Measurements from ENCODE around the gene DOCK1.
A peak's percentile ranks its signal among the peaks of the same experiment; 100 is the strongest.

Gene DOCK1

GRCh38 chr10:127325506-127325905 is 420.3 kb downstream of the DOCK1 start:
- no peak for DNase-seq (ENCODE audit: low read depth)
- no peak overlapping the region for H3K4me3 ChIP-seq (replicated peaks; ENCODE audit: low read depth, low read length)
- no peak for TF ChIP-seq CTCF (IDR thresholded peaks at IDR 0.05; ENCODE audit: low read length, missing control alignments)

- H3K4me3 ChIP-seq (replicated peaks; ENCODE audit: low read depth, low read length): no peak overlapping the region
- no peak for DNase-seq (ENCODE audit: low read depth)
- no peak for TF ChIP-seq CTCF (IDR thresholded peaks at IDR 0.05; ENCODE audit: low read length, missing control alignments)
Measured at GRCh38 chr10:127326883-127327282, 421.7 kb downstream of the DOCK1 start.

GRCh38 chr10:127331696-127332095 is 426.5 kb downstream of the DOCK1 start:
- DNase-seq (ENCODE audit: low read depth): no peak
- H3K4me3 ChIP-seq (replicated peaks; ENCODE audit: low read depth, low read length): no peak overlapping the region
- no peak for TF ChIP-seq CTCF (IDR thresholded peaks at IDR 0.05; ENCODE audit: low read length, missing control alignments)

GRCh38 chr10:127332631-127333030 is 427.4 kb downstream of the DOCK1 start:
- DNase-seq (ENCODE audit: low read depth): no peak
- no peak overlapping the region for H3K4me3 ChIP-seq (replicated peaks; ENCODE audit: low read depth, low read length)
- TF ChIP-seq CTCF (IDR thresholded peaks at IDR 0.05; ENCODE audit: low read length, missing control alignments): no peak

GRCh38 chr10:127337801-127338200 is 432.6 kb downstream of the DOCK1 start:
- no peak for TF ChIP-seq CTCF (IDR thresholded peaks at IDR 0.05; ENCODE audit: low read length, missing control alignments)
- no peak overlapping the region for H3K4me3 ChIP-seq (replicated peaks; ENCODE audit: low read depth, low read length)
- no peak for DNase-seq (ENCODE audit: low read depth)

GRCh38 chr10:127338399-127339110 is 433.3 kb downstream of the DOCK1 start:
- no peak for TF ChIP-seq CTCF (IDR thresholded peaks at IDR 0.05; ENCODE audit: low read length, missing control alignments)
- peak; percentile 20 for DNase-seq (ENCODE audit: low read depth)
- H3K4me3 ChIP-seq (replicated peaks; ENCODE audit: low read depth, low read length): no peak overlapping the region

- DNase-seq (ENCODE audit: low read depth): peak; percentile 38
- TF ChIP-seq CTCF (IDR thresholded peaks at IDR 0.05; ENCODE audit: low read length, missing control alignments): no peak
- H3K4me3 ChIP-seq (replicated peaks; ENCODE audit: low read depth, low read length): no peak overlapping the region
Measured at GRCh38 chr10:127343821-127344220, 438.6 kb downstream of the DOCK1 start.

Measured in fibroblast of pulmonary artery (primary cell).